Fibroblast of the conjunctiva (primary cell): Measurements from ENCODE around the gene CHI3L2.
A peak's percentile ranks its signal among the peaks of the same experiment; 100 is the strongest.

ENCODE experiments used
- DNase-seq: peaks from one replicate; pipeline ENCODE4 v3.0.0-alpha.2; 2010; ENCODE audit warnings: low read depth

CHI3L2 gene

GRCh38 chr1:111251570-111251969 is 24.1 kb downstream of the CHI3L2 start:
- DNase-seq: no peak

- DNase-seq: no peak
These were observed 25.3 kb downstream of the CHI3L2 start for GRCh38 chr1:111252786-111253185.

GRCh38 chr1:111253876-111254275 is 26.4 kb downstream of the CHI3L2 start:
- DNase-seq: no peak

- DNase-seq: no peak
These were observed 29.6 kb downstream of the CHI3L2 start for GRCh38 chr1:111256988-111257658.

- no peak for DNase-seq
These were observed 40.4 kb downstream of the CHI3L2 start for GRCh38 chr1:111267801-111268508.

- DNase-seq: no peak
These were observed 42.4 kb downstream of the CHI3L2 start for GRCh38 chr1:111269825-111270406.

GRCh38 chr1:111270771-111271463 is 43.4 kb downstream of the CHI3L2 start:
- no peak for DNase-seq

GRCh38 chr1:111271464-111271801 is 43.9 kb downstream of the CHI3L2 start:
- no peak for DNase-seq

- no peak for DNase-seq
These were observed 44.6 kb downstream of the CHI3L2 start for GRCh38 chr1:111272081-111272480.

- no peak for DNase-seq
These were observed 47.1 kb downstream of the CHI3L2 start for GRCh38 chr1:111274653-111275052.

GRCh38 chr1:111275079-111275478 is 47.6 kb downstream of the CHI3L2 start:
- DNase-seq: peak; percentile 93

- DNase-seq: no peak
These were observed 48.4 kb downstream of the CHI3L2 start for GRCh38 chr1:111275780-111276433.

GRCh38 chr1:111279144-111279543 is 51.6 kb downstream of the CHI3L2 start:
- no peak for DNase-seq

GRCh38 chr1:111280267-111280666 is 52.8 kb downstream of the CHI3L2 start:
- no peak for DNase-seq

GRCh38 chr1:111281411-111281810 is 53.9 kb downstream of the CHI3L2 start:
- no peak for DNase-seq

- no peak for DNase-seq
These were observed 56.3 kb downstream of the CHI3L2 start for GRCh38 chr1:111283838-111284237.

GRCh38 chr1:111285879-111286278 is 58.4 kb downstream of the CHI3L2 start:
- no peak for DNase-seq

GRCh38 chr1:111286912-111287311 is 59.4 kb downstream of the CHI3L2 start:
- DNase-seq: no peak

GRCh38 chr1:111289371-111289770 is 61.9 kb downstream of the CHI3L2 start:
- no peak for DNase-seq

GRCh38 chr1:111290104-111290503 is 62.6 kb downstream of the CHI3L2 start:
- DNase-seq: no peak

- no peak for DNase-seq
These were observed 63.1 kb downstream of the CHI3L2 start, which contains the start of gene CHIA for GRCh38 chr1:111290630-111291029. TSS of gene CHIA (plus strand) at chr1:111290851. CDS start at chr1:111310468, 19,617 bp downstream.
